Mesothelial cell of epicardium (in vitro differentiated cells): Measurements from ENCODE around the gene WSCD2. TPM values are rescaled to one million over a fixed set of nuclear protein-coding genes. Genes with fewer than 3 reads are reported as not detected.

ENCODE experiments used
- DNase-seq, 2 experiments: peaks; one replicate each; pipeline ENCODE4 v3.0.0; 2021; ENCODE audit warnings: low spot score in 2 of 2; ENCODE audit not compliant: unreplicated experiment in 2 of 2
- H3K27ac Mint-ChIP-seq: 2 replicates; pipeline ENCODE4 v1.8.0; 2021; ENCODE audit warnings: mixed read lengths
- H3K27me3 Mint-ChIP-seq: 2 replicates; pipeline ENCODE4 v1.8.0; 2021; ENCODE audit warnings: low read depth, mixed read lengths
- H3K36me3 Mint-ChIP-seq: 2 replicates; pipeline ENCODE4 v1.8.0; 2021; ENCODE audit warnings: mixed read lengths
- H3K4me1 Mint-ChIP-seq: 2 replicates; pipeline ENCODE4 v1.8.0; 2021; ENCODE audit warnings: mixed read lengths
- H3K4me3 Mint-ChIP-seq: 2 replicates; pipeline ENCODE4 v1.8.0; 2021; ENCODE audit warnings: mild to moderate bottlenecking, moderate library complexity, mixed read lengths
- H3K9me3 Mint-ChIP-seq: 2 replicates; pipeline ENCODE4 v1.8.0; 2021; ENCODE audit warnings: mixed read lengths
- total RNA-seq: library from RNA; stranded (reverse); gene quantifications from 3 replicates; pipeline ENCODE4 v1.2.1, GENCODE V29; 2021
- TF ChIP-seq, protein P1 (sequence below): fragments of 200-600 bp; sonication (generic); IDR thresholded peaks from one replicate; pipeline ENCODE4 v1.5.0; 2021; ENCODE audit warnings: antibody characterized with exemption; ENCODE audit not compliant: unreplicated experiment

Gene WSCD2
- total RNA-seq, 1 donor from 2014 or later = 0.13 TPM

DNA sequence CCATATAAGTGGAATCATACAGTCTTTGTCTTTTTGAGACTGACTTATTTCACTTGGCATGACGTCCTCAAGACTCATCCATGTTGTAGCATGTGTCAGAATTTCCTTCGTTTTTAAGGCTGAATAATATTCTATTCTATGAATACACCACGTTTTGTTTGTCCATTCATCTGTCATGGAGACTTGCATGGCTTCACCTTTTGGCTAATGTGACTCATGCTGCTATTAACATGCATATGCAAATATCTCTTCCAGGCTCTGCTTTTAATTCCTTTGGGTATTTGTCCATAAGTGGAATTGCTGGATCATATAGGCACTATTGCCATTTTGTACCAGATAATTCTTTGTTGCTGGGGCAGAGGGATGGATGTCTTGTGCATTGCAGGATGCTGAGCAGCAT, 19.6 kb upstream of the WSCD2 start:
- Mint-ChIP-seq H3K27ac (no peak overlapping the region), H3K36me3 (no peaks in the 10 kb centered on the region), H3K4me1 (peaks cover 21% of the 10 kb centered on the region), H3K4me3 (no peak overlapping the region), H3K9me3 (no peaks in the 10 kb centered on the region), H3K27me3 (no peaks in the 10 kb centered on the region)
- TF ChIP-seq, protein P1, sequence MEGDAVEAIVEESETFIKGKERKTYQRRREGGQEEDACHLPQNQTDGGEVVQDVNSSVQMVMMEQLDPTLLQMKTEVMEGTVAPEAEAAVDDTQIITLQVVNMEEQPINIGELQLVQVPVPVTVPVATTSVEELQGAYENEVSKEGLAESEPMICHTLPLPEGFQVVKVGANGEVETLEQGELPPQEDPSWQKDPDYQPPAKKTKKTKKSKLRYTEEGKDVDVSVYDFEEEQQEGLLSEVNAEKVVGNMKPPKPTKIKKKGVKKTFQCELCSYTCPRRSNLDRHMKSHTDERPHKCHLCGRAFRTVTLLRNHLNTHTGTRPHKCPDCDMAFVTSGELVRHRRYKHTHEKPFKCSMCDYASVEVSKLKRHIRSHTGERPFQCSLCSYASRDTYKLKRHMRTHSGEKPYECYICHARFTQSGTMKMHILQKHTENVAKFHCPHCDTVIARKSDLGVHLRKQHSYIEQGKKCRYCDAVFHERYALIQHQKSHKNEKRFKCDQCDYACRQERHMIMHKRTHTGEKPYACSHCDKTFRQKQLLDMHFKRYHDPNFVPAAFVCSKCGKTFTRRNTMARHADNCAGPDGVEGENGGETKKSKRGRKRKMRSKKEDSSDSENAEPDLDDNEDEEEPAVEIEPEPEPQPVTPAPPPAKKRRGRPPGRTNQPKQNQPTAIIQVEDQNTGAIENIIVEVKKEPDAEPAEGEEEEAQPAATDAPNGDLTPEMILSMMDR = no peak
- DNase-seq = no peak

DNA sequence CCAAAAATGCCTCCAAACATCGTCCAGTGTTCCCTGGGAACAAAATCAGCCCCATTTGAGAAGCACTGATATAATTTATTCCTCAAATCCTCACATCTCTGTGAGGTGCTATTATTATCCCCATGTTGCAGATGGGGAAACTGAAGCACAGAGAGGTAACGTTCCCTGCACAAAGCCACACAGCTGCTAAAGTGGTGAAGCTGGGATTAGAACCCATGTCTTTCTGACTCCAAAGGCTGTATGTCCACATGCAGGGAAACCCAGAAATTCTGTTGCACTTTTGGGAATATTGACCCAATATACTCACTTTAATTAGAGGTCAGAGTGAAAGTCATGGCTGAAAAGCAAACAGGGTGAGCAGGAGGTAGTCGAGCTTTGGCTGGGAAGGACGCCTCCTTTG, 19.1 kb upstream of the WSCD2 start:
- H3K36me3 Mint-ChIP-seq = no peaks in the 10 kb centered on the region
- no peaks in the 10 kb centered on the region for H3K9me3 Mint-ChIP-seq
- H3K27me3 Mint-ChIP-seq = peaks cover 1% of the 10 kb centered on the region
- TF ChIP-seq, protein P1 = no peak
- no peak overlapping the region for H3K27ac Mint-ChIP-seq
- H3K4me1 Mint-ChIP-seq = peaks cover 21% of the 10 kb centered on the region
- no peak for DNase-seq
- no peak overlapping the region for H3K4me3 Mint-ChIP-seq

DNA sequence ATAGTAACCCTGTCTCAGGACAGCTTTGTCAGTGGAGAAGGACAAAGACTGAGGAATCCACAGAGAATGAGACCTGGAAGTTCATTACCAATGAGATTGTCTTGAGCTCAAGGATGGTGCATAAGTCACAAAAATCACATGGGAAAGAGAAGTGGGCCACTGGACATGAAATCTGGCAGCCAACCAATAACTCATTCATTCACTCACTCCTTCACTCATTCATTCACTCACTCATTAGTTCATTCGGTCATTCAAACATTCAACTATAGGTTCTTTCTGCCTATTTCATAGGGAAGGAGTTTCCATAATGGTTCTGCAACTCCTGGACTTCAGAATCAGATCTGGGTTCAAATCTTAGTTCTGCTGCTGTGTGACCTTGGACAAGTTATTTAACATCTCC, 18.2 kb upstream of the WSCD2 start:
- Mint-ChIP-seq H3K27ac (no peak overlapping the region), H3K9me3 (no peaks in the 10 kb centered on the region), H3K4me3 (no peak overlapping the region), H3K4me1 (peaks cover 21% of the 10 kb centered on the region), H3K36me3 (no peaks in the 10 kb centered on the region), H3K27me3 (peaks cover 1% of the 10 kb centered on the region)
- TF ChIP-seq, protein P1 = no peak
- DNase-seq = no peak

DNA sequence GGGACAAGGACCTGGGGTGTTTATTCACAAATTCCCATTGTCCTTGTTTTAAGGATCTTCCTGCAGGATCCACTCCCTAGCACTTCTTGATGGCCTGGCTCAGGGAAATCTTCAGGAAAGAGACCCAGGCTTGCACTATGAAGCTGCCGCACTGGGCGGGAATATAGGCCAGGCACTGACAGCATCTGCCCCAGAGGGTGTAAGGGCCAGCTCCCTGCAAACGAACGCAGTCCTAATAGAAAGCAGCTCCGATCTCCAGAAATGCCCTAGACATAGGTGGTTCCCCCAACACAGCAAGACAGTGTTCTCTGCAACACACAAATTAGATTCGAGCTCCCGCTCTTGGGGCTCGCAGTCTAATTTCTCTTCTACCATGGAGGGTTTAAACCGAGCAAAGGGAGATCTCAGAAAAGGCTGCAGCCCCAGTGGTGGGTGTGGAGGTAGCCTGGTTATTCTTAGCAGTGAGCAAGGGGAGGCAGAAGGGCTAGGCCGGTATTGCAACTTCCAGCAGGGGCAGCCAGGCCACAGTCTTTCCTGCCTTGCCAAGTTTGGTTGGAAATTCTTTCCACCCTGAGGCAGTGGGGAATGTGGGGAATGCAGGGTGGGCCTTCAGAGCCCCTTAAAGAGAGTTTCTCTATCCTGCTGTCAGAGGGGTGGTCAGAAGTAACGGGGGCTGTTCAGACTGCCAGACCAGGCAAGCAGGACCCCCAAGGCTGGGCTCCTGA, 16.1 kb upstream of the WSCD2 start:
- TF ChIP-seq, protein P1 = no peak
- peak in 1 of 2 experiments; percentile 54 for DNase-seq
- H3K4me3 Mint-ChIP-seq = no peak overlapping the region
- H3K4me1 Mint-ChIP-seq = peaks cover 21% of the 10 kb centered on the region
- no peaks in the 10 kb centered on the region for H3K9me3 Mint-ChIP-seq
- peak overlapping the region; percentile 94 for H3K27ac Mint-ChIP-seq
- H3K27me3 Mint-ChIP-seq = peaks cover 1% of the 10 kb centered on the region
- no peaks in the 10 kb centered on the region for H3K36me3 Mint-ChIP-seq

DNA sequence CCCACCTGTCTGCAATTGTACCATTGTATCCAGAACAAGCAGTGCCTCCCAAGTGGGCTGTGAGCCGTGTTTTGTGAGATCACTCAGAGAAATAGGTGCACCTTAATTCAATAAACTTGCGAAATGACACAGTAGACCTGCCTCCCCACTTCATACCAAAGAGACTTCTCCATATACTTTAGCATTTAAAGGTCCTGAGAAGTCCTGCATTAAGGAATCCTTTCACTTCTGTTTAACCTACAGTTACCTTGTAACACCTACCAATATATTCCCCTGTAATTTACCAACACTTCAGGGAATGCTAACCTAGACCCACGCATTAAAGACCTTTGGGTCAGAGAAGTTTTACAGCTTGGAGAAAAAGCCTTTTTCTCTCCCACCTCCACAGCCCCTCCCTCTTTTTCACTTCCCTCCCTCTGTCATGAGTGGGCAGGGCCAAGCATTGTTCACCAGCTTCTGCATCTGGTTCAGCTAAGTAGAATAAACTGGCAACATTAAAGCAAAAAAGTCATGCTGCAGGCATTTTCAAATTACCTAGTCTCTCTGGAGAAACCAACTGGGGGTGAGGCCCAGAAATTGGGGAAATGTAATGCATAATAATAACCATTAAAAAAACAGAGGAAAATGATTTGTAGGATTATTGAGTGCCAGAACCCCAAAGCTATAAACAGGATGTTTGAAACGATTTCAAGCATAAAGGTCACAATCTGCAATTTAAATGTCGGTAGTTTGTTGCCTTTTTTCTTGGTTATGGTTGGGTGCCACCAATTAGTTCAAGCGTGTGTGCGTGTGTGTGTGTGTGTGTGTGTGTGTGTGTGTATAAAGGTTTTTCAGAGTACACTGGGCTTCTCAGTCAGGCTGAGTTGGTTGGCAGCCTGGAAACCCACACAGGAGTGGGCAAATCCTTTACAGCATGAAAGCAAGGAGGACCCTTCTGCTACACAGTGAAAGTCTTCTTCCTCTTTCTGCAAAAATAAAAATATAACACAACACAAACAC, 13.7 kb upstream of the WSCD2 start:
- Mint-ChIP-seq H3K27me3 (peaks cover 1% of the 10 kb centered on the region), H3K9me3 (no peaks in the 10 kb centered on the region), H3K36me3 (no peaks in the 10 kb centered on the region), H3K4me1 (peaks cover 21% of the 10 kb centered on the region), H3K27ac (no peak overlapping the region), H3K4me3 (no peak overlapping the region)
- no peak for DNase-seq
- TF ChIP-seq, protein P1 = no peak
